HG02885 (cell line): ENCODE results near the gene GPSM1.

ENCODE experiments used
- ATAC-seq: cut with Tn5 transposase; IDR thresholded peaks from one replicate; pipeline ENCODE4 v1.9.1; 2021; ENCODE audit warnings: mild to moderate bottlenecking; ENCODE audit not compliant: unreplicated experiment, poor library complexity

GPSM1 gene

GRCh38 chr9:136370687-136371532 is 43.6 kb downstream of the GPSM1 start:
- ATAC-seq: no peak

DNA sequence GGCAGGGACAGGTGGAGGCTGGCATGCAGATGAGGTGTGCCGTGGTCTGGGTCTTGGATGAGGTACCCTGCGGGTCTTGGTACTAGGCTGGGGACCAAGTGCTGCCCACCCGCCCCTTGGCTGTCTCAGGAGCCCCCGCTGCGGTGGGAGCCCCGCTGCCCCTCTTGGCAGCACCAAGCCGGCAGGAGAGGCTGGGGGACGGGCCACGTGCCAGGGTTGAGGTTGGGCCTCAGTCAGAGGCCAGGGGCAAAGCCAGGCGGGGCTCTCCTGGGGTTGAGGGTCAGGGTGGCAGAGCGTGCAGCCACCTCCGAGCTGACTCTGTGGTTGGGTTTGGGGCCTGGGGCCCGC is 44.2 kb downstream of the GPSM1 start:
- ATAC-seq: no peak

GRCh38 chr9:136372006-136372405 is 44.7 kb downstream of the GPSM1 start:
- no peak for ATAC-seq

DNA sequence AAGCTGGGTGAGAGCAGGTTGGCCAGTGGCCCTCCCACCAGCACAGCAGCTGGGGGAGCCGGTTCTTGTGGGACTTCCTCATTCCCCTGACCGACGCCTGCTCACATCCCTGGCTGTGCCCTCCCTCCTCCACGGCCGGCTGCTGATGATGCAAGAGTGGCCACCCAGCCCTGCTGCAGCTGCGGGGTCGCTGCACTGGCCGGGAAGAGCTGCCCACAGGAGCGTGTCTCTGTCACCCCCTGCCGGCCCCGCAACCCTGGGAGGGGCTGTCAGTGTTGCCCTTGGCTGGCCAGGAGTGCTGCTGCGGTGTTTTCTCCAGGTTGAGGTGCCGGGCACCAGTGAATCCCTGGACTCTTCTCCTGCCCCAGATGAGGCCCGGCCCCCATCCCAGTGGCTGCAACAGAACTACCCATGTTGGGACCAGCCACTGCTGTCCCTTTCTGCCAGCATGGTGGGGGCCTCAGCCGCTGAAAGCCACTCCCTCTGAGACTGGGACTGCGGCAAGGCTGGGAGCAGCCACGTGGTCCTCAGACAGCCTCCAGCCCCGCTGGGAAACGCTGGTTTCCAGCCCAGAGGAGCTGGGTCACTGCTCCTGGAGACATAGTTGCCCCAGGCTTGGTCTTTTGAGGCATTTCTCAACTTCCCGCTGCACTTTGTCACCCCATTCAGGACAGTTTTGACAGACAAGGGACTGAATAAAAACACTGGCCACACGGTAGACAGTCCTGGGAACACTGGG is 45.4 kb downstream of the GPSM1 start:
- no peak for ATAC-seq

- ATAC-seq: no peak
These were observed 46.2 kb downstream of the GPSM1 start, which contains the start of gene CARD9 for GRCh38 chr9:136373300-136374182. Gene CARD9 (minus strand): TSS chr9:136373669. CDS start chr9:136372078, 1,591 bp downstream.

DNA sequence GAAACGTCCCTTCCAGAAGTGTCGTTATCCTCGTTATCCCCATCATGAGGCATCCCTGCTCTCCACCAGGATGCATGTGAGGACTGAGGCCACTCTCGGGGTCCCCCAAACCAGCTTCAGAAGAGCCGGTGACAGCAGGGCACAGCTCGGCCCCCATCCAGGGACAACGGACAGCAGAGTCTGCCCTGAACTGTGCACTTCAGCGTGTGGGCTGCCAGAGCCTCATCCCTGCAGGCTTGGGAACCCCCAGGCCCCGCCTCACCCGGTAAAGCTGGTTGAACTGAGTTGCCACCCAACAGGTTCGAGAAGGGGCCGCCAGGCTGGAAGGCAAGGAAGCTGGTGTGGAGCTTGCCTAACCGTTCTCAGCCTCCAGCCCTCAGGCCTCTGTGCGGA is 46.8 kb downstream of the GPSM1 start:
- no peak for ATAC-seq

DNA sequence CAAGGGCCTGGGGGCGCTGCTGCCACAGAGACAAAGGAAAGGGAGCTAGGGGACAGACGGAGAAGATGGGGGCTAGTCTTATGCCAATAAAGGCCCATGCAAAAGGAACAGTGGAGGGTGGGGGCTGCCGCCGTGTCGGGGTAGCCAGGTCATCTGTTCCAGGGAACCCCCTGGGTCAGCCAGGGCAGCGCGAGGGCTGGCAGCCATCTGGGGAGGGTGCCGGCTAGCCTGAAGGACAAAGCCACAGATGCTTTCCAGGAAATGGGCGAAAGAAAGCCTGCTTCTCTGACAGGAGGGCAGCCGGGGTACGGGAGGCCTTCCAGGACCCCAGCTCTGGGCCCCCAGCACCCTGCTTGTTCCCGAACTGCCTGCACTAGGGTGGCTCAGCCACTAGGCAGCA is 47.8 kb downstream of the GPSM1 start:
- no peak for ATAC-seq

DNA sequence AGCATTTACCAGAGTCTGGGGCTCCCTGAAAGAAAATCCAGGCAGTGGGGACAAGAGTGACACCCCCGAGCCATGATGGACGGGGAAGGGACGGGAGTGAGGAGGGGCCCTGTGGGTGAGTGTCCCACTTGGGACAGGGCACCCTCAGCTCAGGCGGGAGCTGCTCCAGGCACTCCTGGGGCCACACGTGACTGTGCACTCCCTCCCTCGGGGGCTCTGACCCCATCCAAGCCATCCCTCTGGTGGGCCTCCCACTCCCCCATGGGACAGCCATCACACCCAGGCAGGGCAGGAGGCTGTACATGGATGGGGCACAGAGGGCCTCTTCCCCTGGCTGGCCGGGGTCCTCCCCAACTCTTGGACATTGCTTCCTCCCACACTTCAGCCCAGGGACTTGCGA is 49.1 kb downstream of the GPSM1 start:
- no peak for ATAC-seq

DNA sequence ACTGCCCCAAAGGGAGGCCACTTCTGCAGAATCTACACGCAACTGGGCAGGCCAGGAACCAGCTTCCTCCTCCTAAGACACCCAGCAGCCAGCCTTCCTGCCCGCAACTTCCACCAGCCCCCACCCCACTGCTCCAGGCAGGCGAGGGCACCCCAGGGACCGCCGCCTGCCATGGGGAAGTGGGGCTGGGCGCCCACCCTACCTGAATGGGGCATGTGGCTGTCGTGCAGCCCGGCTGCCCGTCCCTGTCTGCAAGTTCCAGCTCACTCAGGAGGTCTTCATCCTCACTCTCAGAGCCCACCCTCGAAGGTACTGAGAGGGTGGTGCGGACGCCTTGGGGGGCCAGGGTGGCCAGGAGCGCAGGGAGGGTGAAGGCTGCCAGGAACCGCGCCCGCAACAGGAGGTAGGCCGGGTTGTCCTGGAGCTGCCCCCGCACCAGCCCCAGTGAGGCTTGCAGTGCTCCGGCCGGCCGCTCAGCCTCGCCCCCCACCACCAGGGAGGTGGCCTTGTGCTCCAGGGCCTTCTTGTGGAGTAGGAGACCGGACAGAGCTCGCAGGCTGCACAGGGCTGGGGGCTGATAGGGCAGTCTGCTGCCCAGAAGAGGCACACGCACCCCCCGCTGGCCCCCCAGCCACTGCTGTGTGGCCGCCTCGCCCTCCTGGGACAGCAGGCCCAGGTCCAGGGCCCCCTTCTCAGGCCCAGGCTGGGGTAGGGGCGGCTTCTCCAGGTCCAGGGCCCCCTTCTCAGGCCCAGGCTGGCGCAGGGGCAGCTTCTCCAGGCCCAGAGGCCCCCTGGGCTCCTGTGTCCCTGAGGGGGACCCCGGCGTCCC is 50.2 kb downstream of the GPSM1 start:
- no peak for ATAC-seq

GRCh38 chr9:136378170-136379002 is 51.0 kb downstream of the GPSM1 start:
- ATAC-seq: no peak

DNA sequence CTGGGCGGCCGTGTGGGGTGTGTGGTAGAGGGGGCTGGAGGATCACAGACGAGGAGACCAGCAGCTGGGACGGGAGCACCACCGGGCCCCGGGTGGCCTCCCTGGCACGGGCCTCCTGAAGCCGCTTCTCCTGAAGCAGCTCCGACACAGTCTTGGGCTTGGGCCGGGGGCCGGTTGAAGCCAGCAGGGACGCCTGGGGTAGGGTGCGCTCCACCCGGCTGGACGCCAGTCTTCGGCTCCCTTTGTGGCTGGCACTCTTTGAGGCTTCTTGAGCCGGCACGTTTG is 51.6 kb downstream of the GPSM1 start:
- ATAC-seq: no peak

DNA sequence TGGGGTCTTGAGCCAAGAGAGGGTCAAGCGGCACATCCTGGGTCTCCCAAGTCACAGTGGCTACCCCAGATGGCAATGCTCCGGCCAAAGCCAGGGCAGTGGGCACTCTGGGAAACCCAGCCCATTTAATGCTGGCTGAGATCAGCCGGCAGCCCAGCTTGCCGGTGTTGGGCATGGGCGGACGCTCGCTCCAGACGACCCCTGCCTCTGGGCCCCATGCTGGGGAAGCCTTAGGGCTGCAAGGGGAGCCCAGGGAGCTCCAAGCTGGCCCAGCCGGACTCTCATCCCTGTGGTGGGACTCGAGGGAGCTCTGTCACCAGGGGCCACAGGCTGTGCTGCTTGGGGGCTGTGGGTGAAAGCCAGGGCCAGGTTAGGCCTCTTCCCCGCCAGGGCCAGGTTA is 52.1 kb downstream of the GPSM1 start:
- no peak for ATAC-seq

GRCh38 chr9:136379891-136380290 is 52.6 kb downstream of the GPSM1 start:
- ATAC-seq: no peak

DNA sequence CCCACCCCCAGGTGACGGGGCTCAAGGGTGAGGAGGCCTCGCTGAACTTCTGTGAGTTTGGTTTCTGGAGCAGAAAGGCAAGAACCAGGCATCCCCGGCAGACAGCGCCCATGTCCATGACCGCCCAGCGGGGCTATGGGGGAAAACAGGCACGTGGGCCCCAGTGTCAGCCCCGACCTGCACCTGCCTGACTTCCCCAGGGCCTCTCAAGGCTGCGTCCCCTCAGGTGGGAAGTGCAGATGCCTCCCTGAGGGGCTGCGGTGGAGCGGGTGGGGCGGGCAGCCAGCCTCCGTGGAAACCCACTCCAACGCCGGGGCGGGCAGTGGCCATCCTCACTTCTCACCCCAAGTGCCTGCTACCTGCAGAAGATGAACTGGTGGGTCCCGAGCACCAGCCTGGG is 53.0 kb downstream of the GPSM1 start:
- no peak for ATAC-seq

DNA sequence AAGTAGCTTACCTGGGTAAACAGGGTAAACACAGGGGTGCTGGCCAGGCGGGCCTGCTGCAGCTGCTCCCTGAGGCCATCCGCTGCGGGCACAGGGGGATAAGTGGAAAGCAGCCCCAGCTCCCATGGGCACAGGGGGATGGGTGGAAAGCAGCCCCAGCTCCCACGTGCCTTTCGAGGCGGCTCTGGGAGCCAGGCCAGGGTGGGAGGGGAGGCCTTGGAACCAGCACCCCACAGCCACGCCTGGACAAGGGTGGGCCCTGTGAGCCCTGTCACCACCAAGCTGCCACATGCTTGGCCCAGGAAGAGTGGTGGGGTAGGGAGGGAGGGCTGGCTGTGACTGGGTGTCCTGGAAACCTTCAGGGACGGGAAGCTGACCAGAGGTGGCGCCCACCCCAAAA is 54.0 kb downstream of the GPSM1 start:
- ATAC-seq: no peak

GRCh38 chr9:136381966-136382513 is 54.7 kb downstream of the GPSM1 start:
- no peak for ATAC-seq

DNA sequence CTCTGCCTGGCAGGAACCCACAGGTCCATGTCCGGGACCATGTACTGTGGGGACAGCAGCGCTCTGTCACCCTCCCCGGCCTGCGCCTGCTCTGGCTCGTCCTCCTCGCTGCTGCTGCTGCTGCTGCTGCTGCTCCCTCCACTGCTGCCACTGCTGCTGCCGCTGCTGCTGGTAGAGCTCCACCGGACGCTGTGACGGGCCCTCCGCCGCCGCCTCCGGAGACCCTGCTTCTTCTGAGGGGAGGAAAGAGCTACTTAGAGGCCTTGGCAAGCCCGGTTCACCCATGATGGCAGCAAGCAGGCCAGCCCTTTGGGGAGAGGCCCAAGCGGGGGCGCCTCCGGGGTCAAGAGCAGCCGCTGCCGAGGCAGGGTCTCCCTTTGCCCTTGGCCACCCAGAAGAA is 56.1 kb downstream of the GPSM1 start:
- ATAC-seq: no peak

DNA sequence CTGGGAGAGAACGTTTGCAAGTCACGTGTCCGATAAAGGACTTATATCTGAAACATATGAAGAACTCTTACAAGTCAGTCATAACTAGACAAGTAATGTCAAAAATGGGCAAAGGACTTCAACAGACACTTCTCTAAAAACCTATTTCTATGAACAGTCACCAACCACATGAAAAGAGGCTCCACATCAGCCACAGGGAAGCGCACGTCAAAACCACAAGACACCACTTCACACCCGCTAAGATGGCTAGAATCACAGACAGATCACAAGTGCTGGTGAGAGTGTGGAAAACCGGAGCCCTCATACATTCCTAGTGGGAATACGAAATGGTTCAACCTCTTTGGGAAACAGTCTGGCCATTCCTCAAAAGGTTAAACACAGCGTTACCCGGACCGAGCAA is 57.7 kb downstream of the GPSM1 start:
- ATAC-seq: no peak

- ATAC-seq: no peak
These were observed 58.7 kb downstream of the GPSM1 start for GRCh38 chr9:136386018-136386417.
